ENCODE measurements around the gene C5orf52.
"Not testable (repeated sequence)": the region's sequence is repeated elsewhere in the genome, so short reads cannot be mapped to it uniquely, and the experiment has no call there.

The C5orf52 gene

GRCh38 chr5:157703736-157704135, 32.4 kb downstream of the C5orf52 start:
- no peak overlapping the region for H3K27ac ChIP-seq (ENCODE audit: low read depth, low read length)
- H3K4me1 ChIP-seq (ENCODE audit: control insufficient read depth, insufficient read depth, low read length, unreplicated experiment), result no peaks in the 10 kb centered on the region
- H3K4me3 ChIP-seq (ENCODE audit: low read depth, low read length), result no peak overlapping the region
- H3K36me3 ChIP-seq (ENCODE audit: insufficient read depth, low read length), result no peaks in the 10 kb centered on the region
- no peak overlapping the region for H2AFZ ChIP-seq (ENCODE audit: low read length, unreplicated experiment)
- no peaks in the 10 kb centered on the region for H3K27me3 ChIP-seq (ENCODE audit: insufficient read depth, low read length)
- no peaks in the 10 kb centered on the region for H3K79me2 ChIP-seq (ENCODE audit: control insufficient read depth, insufficient read depth, low read length, unreplicated experiment)

GRCh38 chr5:157708866-157709265, 37.5 kb downstream of the C5orf52 start:
- no peaks in the 10 kb centered on the region for H3K79me2 ChIP-seq (ENCODE audit: control insufficient read depth, insufficient read depth, low read length, unreplicated experiment)
- no peaks in the 10 kb centered on the region for H3K27me3 ChIP-seq (ENCODE audit: insufficient read depth, low read length)
- H3K36me3 ChIP-seq (ENCODE audit: insufficient read depth, low read length), result no peaks in the 10 kb centered on the region
- H3K4me1 ChIP-seq (ENCODE audit: control insufficient read depth, insufficient read depth, low read length, unreplicated experiment), result peaks cover 11% of the 10 kb centered on the region
- no peak overlapping the region for H2AFZ ChIP-seq (ENCODE audit: low read length, unreplicated experiment)
- no peak overlapping the region for H3K4me3 ChIP-seq (ENCODE audit: low read depth, low read length)
- no peak overlapping the region for H3K27ac ChIP-seq (ENCODE audit: low read depth, low read length)

- H3K27ac ChIP-seq (ENCODE audit: low read depth, low read length), result no peak overlapping the region
- H3K27me3 ChIP-seq (ENCODE audit: insufficient read depth, low read length), result no peaks in the 10 kb centered on the region
- H3K79me2 ChIP-seq (ENCODE audit: control insufficient read depth, insufficient read depth, low read length, unreplicated experiment), result no peaks in the 10 kb centered on the region
- H3K36me3 ChIP-seq (ENCODE audit: insufficient read depth, low read length), result no peaks in the 10 kb centered on the region
- H2AFZ ChIP-seq (ENCODE audit: low read length, unreplicated experiment), result no peak overlapping the region
- H3K4me1 ChIP-seq (ENCODE audit: control insufficient read depth, insufficient read depth, low read length, unreplicated experiment), result peaks cover 11% of the 10 kb centered on the region
- no peak overlapping the region for H3K4me3 ChIP-seq (ENCODE audit: low read depth, low read length)
Observed at GRCh38 chr5:157709346-157709745, 38.0 kb downstream of the C5orf52 start.

DNA sequence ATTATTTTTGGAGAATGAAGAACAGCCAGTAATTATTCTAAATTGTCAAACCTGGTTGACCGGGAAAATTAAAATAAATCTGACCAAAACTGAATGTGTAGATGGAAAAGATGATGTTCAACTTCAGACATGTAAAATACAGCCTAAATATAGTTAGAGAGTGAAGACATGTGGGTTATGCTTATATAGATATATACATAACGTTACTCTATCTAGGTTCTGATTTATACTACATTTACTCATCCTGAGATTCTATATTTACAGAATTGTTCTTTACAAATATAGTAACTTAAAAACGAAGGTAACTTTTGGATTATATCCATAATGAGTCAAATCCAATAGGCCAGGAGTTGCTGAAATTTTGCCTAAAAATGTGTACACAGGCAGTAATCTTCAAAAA, 39.1 kb downstream of the C5orf52 start:
- H3K36me3 ChIP-seq (ENCODE audit: insufficient read depth, low read length), result no peaks in the 10 kb centered on the region
- H3K4me3 ChIP-seq (ENCODE audit: low read depth, low read length), result 0 out of 2 replicates have a peak overlapping the region, but pooled peaks have one; percentile 25
- no peaks in the 10 kb centered on the region for H3K79me2 ChIP-seq (ENCODE audit: control insufficient read depth, insufficient read depth, low read length, unreplicated experiment)
- no peaks in the 10 kb centered on the region for H3K27me3 ChIP-seq (ENCODE audit: insufficient read depth, low read length)
- H3K4me1 ChIP-seq (ENCODE audit: control insufficient read depth, insufficient read depth, low read length, unreplicated experiment), result peaks cover 11% of the 10 kb centered on the region
- H3K27ac ChIP-seq (ENCODE audit: low read depth, low read length), result peak overlapping the region; percentile 76
- H2AFZ ChIP-seq (ENCODE audit: low read length, unreplicated experiment), result no peak overlapping the region

DNA sequence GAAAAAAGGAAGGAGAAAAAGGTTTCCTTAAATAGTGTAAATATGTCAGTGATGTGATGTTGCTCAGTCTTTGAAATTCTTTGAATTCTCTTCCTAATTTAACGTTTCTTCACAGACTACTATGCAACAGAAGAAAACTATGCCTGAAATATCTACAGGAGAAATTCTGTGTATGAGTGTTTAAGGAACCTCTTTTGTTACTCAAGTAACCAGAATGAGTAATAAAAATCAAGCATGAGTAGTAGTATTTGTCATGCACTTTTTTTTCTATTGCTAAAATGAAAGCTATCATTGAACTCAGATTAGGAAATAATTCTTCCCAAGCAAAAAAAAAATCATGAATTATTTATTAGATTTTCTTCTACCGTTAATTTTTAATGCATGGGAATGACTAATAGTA, 39.5 kb downstream of the C5orf52 start:
- H3K27ac ChIP-seq (ENCODE audit: low read depth, low read length), result peak overlapping the region; percentile 76
- no peaks in the 10 kb centered on the region for H3K79me2 ChIP-seq (ENCODE audit: control insufficient read depth, insufficient read depth, low read length, unreplicated experiment)
- peaks cover 11% of the 10 kb centered on the region for H3K4me1 ChIP-seq (ENCODE audit: control insufficient read depth, insufficient read depth, low read length, unreplicated experiment)
- no peaks in the 10 kb centered on the region for H3K27me3 ChIP-seq (ENCODE audit: insufficient read depth, low read length)
- no peak overlapping the region for H2AFZ ChIP-seq (ENCODE audit: low read length, unreplicated experiment)
- H3K36me3 ChIP-seq (ENCODE audit: insufficient read depth, low read length), result no peaks in the 10 kb centered on the region
- H3K4me3 ChIP-seq (ENCODE audit: low read depth, low read length), result peak overlapping the region; percentile 25

- Histone ChIP-seq H3K36me3 (ENCODE audit: insufficient read depth, low read length) (no peaks in the 10 kb centered on the region), H3K4me3 (ENCODE audit: low read depth, low read length) (no peak overlapping the region), H3K27me3 (ENCODE audit: insufficient read depth, low read length) (no peaks in the 10 kb centered on the region), H3K79me2 (ENCODE audit: control insufficient read depth, insufficient read depth, low read length, unreplicated experiment) (no peaks in the 10 kb centered on the region), H2AFZ (ENCODE audit: low read length, unreplicated experiment) (no peak overlapping the region), H3K4me1 (ENCODE audit: control insufficient read depth, insufficient read depth, low read length, unreplicated experiment) (peaks cover 19% of the 10 kb centered on the region), H3K27ac (ENCODE audit: low read depth, low read length) (no peak overlapping the region)
Observed at GRCh38 chr5:157713830-157714595, 42.7 kb downstream of the C5orf52 start.

GRCh38 chr5:157714596-157714864, 43.2 kb downstream of the C5orf52 start:
- H3K79me2 ChIP-seq (ENCODE audit: control insufficient read depth, insufficient read depth, low read length, unreplicated experiment), result no peaks in the 10 kb centered on the region
- H3K4me3 ChIP-seq (ENCODE audit: low read depth, low read length), result no peak overlapping the region
- no peaks in the 10 kb centered on the region for H3K36me3 ChIP-seq (ENCODE audit: insufficient read depth, low read length)
- peaks cover 19% of the 10 kb centered on the region for H3K4me1 ChIP-seq (ENCODE audit: control insufficient read depth, insufficient read depth, low read length, unreplicated experiment)
- no peak overlapping the region for H2AFZ ChIP-seq (ENCODE audit: low read length, unreplicated experiment)
- no peak overlapping the region for H3K27ac ChIP-seq (ENCODE audit: low read depth, low read length)
- H3K27me3 ChIP-seq (ENCODE audit: insufficient read depth, low read length), result no peaks in the 10 kb centered on the region

DNA sequence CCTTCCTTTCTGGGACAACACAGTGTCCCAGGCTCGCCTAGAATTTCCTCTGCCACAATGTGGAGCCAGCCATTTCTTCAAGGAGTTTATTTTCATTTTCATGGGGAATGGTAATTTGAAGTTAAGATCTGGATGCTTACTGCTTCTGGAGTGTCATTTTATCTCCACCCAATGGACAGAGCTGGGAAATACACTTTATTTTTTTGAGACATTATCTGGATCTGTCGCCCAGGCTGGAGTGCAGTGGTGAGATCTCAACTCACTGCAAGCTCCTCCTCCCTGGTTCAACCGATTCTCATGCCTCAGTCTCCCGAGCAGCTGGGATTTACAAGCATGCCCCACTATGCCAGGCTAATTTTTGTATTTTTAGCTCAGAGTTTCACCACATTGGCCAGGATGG, 47.2 kb downstream of the C5orf52 start:
- Histone ChIP-seq H3K79me2 (ENCODE audit: control insufficient read depth, insufficient read depth, low read length, unreplicated experiment) (no peaks in the 10 kb centered on the region), H3K4me3 (ENCODE audit: low read depth, low read length) (no peak overlapping the region), H3K4me1 (ENCODE audit: control insufficient read depth, insufficient read depth, low read length, unreplicated experiment) (peaks cover 7% of the 10 kb centered on the region), H3K27me3 (ENCODE audit: insufficient read depth, low read length) (no peaks in the 10 kb centered on the region), H3K27ac (ENCODE audit: low read depth, low read length) (no peak overlapping the region), H3K36me3 (ENCODE audit: insufficient read depth, low read length) (no peaks in the 10 kb centered on the region), H2AFZ (ENCODE audit: low read length, unreplicated experiment) (no peak overlapping the region)

GRCh38 chr5:157719245-157719644, 47.9 kb downstream of the C5orf52 start:
- H3K36me3 ChIP-seq (ENCODE audit: insufficient read depth, low read length), result no peaks in the 10 kb centered on the region

DNA sequence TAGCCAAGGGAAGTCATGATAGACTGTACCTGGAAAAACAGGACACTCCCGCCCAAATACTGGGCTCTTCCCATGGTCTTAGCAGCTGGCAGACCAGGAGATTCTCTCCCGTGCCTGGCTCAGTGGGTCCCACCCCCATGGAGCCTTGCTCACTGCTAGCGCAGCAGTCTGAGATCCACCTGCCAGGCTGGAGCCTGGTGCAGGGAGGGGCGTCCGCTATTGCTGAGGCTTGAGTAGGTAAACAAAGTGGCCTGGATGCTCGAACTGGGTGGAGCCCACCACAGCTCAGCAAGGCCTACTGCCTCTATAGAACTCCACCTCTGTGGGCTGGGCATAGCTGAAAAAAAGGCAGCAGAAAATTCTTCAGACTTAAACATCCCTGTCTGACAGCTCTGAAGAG, 49.8 kb downstream of the C5orf52 start:
- no peaks in the 10 kb centered on the region for H3K27me3 ChIP-seq (ENCODE audit: insufficient read depth, low read length)
- H3K36me3 ChIP-seq (ENCODE audit: insufficient read depth, low read length), result no peaks in the 10 kb centered on the region
- H3K4me3 ChIP-seq (ENCODE audit: low read depth, low read length), result no peak overlapping the region
- no peaks in the 10 kb centered on the region for H3K79me2 ChIP-seq (ENCODE audit: control insufficient read depth, insufficient read depth, low read length, unreplicated experiment)
- no peak overlapping the region for H3K27ac ChIP-seq (ENCODE audit: low read depth, low read length)
- peaks cover 7% of the 10 kb centered on the region for H3K4me1 ChIP-seq (ENCODE audit: control insufficient read depth, insufficient read depth, low read length, unreplicated experiment)
- H2AFZ ChIP-seq (ENCODE audit: low read length, unreplicated experiment), result no peak overlapping the region

More at GRCh38 chr5:157719245-157719644, 47.9 kb downstream of the C5orf52 start:
- H2AFZ ChIP-seq (ENCODE audit: low read length, unreplicated experiment), result no peak overlapping the region
- H3K4me3 ChIP-seq (ENCODE audit: low read depth, low read length), result no peak overlapping the region
- H3K27ac ChIP-seq (ENCODE audit: low read depth, low read length), result no peak overlapping the region
- no peaks in the 10 kb centered on the region for H3K79me2 ChIP-seq (ENCODE audit: control insufficient read depth, insufficient read depth, low read length, unreplicated experiment)
- H3K4me1 ChIP-seq (ENCODE audit: control insufficient read depth, insufficient read depth, low read length, unreplicated experiment), result peaks cover 7% of the 10 kb centered on the region
- H3K27me3 ChIP-seq (ENCODE audit: insufficient read depth, low read length), result no peaks in the 10 kb centered on the region

DNA sequence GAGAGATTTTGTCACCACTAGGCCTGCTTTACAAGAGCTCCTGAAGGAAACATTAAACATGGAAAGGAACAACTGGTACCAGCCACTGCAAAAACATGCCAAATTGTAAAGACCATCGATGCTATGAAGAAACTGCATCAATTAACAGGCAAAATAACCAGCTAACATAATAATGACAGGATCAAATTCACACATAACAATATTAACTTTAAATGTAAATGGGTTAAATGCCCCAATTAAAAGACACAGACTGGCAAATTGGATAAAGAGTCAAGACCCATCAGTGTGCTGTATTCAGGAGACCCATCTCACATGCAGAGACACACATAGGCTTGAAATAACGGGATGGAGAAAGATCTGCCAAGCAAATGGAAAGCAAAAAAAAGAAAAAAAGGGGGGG, 51.6 kb downstream of the C5orf52 start:
- not testable (repeated sequence) for H3K79me2 ChIP-seq (ENCODE audit: control insufficient read depth, insufficient read depth, low read length, unreplicated experiment); H3K4me1 ChIP-seq (ENCODE audit: control insufficient read depth, insufficient read depth, low read length, unreplicated experiment); H3K27me3 ChIP-seq (ENCODE audit: insufficient read depth, low read length); H2AFZ ChIP-seq (ENCODE audit: low read length, unreplicated experiment); H3K27ac ChIP-seq (ENCODE audit: low read depth, low read length); H3K36me3 ChIP-seq (ENCODE audit: insufficient read depth, low read length); H3K4me3 ChIP-seq (ENCODE audit: low read depth, low read length)

All from ACC112 (cell line).